NCI-H748 treated with DMSO at 0.1 percent for 48 hours (cell line): ENCODE data around the gene KNG1.
"Not testable (repeated sequence)": the region's sequence is repeated elsewhere in the genome, so short reads cannot be mapped to it uniquely, and the experiment has no call there.

ENCODE experiments used
- DNase-seq: peaks from one replicate; lab custom pipeline; 2025; lab: John Stamatoyannopoulos, UW

The KNG1 gene

DNA sequence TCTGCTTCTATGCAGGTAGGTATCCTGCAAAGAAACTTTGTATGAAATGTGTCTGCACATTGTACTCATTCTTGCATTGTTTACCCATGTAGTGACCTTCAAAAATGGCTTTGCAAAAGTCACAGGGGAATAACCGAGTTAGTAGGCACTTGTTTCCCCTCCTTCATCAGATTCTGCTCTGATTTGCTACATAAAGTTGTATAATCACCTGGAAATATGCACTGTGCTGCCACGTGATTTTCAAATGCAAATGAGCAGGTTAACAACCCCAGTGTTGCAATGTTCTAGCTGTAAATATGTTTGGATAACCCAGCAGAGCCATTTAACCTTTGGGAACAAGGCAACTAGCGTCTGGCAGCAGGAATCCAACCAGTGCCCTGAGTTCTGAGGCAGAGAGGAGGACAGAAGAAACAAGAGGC lies at the start of gene KNG1:
KNG1 (plus strand) TSS at position 321 of the 419 bp plus-strand sequence. CDS start 184 bp downstream, outside the sequence.
- no peak for DNase-seq

DNA sequence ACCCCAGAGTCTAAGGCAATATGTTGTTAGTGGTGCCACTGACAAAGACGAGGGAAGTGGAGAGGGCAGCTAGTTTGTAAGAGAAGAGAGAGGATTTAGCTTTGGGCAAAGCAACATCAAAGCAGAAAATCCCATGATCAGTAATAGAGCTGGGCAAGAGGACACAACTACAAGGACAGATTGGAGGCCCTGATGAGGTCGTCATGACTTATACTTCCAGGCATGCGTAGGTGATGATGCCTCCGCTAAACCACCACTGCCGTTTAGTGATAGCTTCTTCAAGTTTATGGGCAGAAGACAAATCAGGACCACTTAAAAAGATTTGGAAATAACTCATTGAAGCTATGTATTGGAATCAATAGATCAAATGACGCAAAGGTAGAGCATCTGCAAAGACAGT lies 48.7 kb upstream of the KNG1 start:
- DNase-seq, result no peak

DNA sequence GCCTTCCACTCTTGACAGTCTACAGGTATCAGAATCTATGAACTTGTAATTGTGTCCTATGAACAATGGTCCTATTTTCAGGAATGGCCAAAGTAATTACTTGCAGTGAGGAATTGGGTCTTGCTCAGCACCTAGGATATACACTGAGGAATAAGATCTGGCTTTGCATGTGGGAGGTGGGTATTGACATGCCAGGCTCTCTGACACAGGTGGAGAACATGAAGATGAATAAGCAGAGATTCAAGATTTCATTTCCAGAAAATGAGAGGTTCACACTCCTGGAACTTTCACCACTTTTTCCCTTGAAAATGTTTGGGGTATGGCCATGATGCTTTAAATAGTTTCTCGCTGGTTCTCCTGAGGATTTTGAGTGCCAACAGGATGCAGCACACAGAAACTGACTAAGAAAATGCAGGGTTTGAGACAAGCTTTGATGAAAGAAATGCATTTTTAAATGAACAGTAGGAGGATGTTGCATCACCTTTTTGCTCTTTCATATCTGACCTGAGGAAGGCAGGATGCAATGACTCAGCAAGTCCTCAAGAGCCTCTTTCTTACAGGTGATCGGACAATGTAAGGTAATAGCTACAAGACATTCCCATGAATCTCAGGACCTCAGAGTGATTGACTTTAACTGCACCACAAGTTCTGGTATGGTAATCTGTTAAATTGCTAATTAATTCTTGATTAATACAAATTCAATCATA lies 47.6 kb upstream of the KNG1 start:
- DNase-seq, result no peak

DNA sequence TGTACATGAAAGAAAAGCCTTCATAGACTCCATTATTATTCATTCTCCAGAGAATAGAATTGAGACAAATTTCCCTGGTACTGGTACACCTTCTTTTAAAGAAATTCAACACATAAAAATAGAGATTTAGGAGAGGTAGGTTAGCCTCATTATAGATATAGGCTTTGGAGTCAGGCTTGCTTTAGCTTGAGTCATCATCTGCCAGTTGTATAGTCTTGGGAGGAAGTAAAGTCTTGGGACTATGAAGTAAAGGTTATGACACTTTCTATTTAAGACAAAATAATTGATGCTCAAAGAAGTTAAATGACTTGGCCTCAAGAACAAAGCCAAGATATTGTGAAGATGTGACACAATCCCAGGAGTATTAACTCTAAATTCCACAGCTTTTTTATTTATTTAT lies 47.0 kb upstream of the KNG1 start:
- no peak for DNase-seq

DNA sequence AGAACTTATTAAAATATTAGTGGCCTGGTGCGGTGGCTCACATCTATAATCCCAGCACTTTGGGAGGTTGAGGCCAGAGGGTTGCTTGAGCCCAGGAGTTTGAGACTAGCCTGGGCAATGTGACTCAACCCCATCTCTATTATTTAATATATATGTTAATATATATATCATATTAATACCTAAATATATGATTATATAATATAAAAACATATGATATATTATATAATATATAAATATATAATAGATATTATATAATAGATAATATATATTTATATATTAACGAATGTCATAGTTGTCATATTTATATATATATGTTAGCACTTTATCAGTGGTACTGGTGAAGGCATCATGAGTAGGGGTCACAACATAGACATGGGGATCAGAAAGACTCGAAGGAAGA lies 46.1 kb upstream of the KNG1 start:
- no peak for DNase-seq

DNA sequence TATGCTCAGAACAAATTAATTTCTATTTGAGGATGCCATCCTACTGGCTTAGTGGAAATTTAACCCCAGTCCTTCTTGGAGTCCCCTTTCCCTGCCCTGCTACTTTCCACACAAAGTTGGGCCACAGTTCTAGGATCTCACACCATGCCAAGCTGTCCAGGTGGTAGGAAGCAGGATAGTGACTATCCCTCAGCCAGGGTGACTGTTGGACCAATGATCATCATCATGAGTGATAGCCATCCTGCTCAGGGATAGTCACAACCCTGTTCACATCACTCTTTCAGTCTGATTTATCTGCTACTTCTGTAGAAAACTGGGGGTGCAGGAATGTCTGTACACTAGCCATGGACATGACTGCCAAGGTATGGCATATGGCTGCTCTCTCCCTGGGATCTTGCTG lies 38.6 kb upstream of the KNG1 start:
- no peak for DNase-seq

DNA sequence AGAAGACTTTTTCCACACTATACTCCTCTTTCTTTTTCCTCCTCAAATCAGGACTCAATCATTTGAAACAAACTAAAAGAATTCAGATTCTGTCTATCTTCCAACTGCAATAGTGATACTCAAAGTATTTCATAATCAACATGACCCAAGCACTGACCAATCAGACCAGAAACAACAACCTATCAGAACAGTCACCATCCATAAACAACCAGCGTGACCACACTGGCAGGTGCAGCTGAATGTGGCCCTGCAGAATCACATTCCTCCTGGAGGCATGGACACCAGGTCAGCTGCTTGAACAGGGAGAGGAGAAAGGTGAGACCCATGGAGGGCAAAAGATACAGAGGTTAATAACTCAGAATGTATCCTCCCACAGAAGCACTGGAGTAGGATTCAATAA lies 38.0 kb upstream of the KNG1 start:
- DNase-seq, result no peak

DNA sequence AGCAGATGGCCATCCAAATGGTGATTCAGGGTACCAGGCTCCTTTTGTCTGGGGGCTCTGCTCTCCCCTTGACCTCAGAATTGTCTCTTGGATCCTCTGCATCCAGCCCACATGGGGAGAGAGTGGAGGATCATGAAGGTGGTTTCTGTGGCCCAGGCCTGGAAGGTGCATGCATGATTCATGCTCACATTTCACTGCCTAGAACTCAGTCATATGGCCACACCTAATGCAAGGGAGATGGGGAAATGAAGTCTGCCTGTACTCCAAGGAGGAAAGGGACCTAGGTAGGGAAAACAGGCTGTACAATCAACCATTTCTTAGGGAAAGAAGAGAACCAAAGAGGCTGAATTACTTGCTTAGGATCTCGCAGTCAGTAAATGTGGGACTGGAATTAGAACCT lies 36.3 kb upstream of the KNG1 start:
- DNase-seq, result no peak

DNA sequence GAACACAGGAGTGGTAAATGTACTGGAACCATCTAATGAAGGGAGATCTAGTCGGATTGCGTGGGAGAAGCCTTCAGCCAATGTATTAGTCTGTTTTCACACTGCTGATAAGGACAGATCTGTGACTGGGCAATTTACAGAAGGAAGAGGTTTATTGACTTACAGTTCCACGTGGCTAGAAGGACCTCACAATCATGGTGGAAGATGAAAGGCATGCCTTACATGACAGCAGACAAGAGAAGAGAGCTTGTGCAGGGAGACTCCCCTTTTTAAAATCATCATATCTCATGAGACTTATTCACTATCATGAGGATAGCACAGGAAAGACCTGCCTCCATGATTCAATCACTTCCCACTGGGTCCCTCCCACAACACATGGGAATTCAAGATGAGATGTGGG lies 34.3 kb upstream of the KNG1 start:
- DNase-seq, result no peak

DNA sequence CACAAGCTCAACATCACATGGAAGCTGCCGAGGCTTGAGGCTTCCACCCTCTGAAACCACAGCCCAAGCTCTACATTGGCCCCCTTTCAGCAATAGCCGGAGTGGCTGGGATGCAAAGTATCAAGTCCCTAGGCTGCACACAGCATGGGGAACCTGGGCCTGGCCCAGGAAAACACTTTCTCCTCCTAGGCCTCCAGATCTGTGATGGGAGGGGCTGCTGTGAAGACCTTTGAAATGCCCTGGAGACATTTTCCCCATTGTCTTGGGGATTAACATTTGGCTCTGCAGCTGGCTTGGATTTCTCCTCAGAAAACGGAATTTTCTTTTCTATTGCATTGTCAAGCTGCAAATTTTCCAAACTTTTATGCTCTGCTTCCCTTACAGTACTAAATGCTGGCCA lies 33.2 kb upstream of the KNG1 start:
- DNase-seq, result no peak

DNA sequence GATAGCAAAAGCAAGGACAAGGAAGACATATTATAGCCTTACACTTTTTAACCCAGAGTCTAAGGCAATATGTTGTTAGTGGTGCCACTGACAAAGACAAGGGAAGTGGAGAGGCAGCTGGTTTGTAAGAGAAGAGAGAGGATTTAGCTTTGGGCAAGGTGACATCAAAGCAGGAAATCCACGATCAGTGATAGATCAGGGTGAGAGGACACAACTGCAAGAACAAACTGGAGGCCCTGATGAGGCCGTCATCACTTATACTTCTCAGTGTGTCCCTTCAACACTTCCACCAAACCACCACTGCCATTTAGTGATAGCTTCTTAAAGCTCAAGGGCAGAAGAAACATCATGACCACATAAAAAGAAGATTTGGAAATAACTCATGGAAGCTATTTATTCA lies 30.7 kb upstream of the KNG1 start:
- not testable (repeated sequence) for DNase-seq

DNA sequence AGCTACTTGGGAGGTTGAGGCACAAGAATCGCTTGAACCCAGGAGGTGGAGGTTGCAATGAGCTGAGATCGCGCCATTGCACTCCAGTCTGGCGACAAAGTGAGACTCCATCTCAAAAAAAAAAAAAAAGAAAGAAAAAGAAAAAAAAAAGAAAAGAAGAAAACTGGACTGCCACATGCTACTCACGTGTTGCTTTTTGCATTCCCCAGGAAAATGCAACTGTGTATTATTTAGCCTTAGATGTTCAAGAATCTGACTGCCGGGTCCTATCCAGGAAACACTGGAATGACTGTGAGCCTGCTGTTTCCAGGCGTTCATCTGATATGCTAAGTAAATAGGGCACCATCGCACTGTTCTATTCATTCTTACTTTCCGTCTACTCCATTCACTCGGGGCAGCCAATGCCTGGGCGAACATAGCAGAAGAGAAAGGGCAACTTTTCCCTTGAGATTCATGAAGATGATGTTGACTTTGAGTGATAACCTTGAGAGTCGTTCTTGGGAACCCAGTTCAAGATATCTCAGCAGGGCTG lies 30.0 kb upstream of the KNG1 start:
- DNase-seq, result no peak

DNA sequence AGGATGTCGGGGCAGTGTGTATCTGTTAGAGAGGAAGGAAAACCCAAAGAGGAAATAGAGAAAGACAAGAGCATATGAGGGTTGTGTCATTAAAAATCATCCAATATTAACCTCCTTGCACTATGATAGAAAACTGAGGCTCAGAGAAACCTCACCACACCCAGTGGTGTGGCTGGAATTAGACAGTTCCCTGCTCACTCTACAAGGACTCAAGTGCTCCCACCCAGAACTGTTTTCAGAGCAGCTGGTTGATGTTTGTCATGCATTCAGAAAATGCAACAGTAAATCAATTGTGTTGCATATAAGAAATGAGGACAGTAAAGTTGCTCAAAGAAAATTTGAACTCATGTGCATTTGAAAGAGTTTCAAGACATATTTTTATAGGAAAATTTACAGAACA lies 26.9 kb upstream of the KNG1 start:
- not testable (repeated sequence) for DNase-seq

DNA sequence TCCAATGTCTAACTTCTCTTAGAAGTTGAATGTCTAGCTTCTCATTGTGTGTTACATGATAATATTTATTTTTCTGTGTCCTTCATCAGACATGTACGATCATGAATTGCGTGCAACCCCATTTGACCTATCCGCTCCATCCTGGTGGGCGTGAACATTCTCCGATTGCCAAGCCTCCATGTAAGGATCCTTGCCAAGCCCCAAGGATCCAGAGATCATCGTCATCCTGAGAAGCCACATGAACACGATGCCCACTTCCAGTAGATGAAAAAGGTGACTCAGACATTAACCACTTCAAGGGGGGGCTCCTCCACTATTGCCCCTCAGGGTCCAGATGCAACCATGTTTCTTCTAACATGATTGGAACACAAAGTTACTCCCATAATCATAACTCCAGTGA lies 25.5 kb upstream of the KNG1 start:
- no peak for DNase-seq

DNA sequence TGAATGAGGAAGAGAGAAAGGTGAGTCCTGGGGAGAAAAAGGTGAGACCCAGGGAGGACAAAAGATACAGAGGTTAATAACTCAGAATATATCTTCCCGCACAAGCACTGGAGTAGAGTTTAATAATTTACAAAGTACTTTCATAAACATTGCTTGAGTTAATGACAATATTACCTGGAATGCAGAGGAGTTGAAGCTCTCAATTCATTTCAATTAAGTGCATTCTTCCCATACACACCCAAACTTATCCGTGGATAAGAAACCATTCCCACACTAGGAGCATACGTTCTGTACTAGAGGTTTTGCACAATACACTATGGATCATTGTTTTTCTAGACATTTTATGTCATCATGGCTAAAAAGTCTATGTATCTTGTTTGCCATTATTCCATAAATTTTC lies 23.3 kb upstream of the KNG1 start:
- no peak for DNase-seq

DNA sequence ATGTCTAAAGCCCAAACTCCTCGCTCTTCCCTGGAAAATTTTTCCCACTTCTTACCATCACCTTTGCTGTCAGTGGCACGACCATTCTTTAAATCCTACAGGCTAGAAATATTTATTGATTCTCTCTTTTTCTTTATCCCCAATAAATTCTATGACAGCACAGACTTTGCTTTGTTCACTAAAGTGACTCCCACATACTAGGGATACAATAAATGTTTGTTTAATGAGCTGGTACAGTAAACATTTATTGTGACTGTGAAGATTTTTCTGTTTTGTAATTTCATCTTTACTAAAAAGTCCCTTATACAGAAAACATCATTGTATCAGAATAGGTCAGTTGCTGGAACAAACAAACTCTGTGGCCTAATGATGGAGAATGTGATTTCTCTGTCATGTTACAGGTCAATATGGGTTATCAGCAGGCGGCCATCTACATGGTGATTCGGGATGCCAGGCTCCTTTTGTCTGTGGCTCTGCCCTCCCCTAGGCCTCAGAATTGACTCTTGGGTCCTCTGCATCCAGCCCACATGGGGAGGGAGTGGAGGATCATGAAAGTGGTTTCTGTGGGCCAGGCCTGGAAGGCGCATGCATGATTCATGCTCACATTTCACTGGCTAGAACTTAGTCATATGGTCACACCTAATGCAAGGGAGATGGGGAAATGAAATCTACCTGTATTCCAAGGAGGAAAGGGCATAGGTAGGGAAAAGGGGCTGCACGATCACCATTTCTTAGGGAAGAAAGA lies 22.7 kb upstream of the KNG1 start:
- DNase-seq, result no peak

DNA sequence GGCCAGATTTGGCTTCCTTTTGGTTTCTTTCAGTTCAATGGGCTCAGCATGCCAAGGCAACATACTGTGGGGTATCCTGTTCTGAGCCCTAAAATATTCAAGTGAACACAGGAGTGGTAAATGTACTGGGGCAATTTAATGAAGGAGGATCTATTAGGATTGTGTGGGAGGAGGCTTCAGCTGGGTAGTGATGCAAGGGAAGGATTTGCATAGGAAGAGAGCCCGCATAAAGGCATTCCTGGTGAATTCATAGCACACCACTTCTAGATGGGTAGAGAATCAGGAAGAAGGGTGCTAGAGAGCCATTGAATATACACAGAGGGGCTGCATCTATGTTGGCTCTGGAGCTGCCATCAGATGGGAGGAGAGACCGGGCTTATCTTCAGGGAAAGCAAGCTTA lies 20.6 kb upstream of the KNG1 start:
- DNase-seq, result no peak

DNA sequence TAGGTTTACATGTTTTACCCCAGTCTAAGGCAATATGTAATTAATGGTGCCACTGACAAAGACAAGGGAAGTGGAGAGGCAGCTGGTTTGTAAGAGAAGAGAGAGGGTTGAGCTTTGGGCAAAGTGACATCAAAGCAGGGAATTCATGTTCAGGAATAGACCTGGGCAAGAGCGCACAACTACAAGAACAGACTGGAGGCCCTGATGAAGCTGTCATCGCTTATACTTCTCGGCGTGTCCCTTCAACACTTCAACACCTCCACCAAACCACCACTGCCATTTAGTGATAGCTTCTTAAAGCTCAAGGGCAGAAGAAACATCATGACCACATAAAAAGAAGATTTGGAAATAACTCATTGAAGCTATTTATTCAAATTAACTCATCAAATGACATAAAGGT lies 19.6 kb upstream of the KNG1 start:
- no peak for DNase-seq

DNA sequence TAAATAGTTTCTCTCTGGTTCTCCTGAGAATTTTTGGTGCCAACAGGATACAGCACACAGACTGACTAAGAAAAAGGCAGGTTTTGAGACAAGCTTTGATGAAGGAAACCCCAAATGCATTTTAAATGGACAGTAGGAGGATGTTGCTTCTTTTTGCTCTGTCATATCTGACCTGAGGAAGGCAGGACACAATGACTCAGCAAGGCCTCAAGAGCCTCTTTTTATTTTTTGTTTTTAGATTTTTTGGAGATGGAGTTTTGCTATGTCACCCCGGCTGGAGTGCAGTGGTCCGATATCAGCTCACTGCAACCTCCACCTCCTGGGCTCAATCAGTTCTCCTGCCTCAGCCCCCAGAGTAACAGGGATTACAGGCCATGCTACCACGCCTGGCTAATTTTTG lies 16.9 kb upstream of the KNG1 start:
- DNase-seq, result no peak

DNA sequence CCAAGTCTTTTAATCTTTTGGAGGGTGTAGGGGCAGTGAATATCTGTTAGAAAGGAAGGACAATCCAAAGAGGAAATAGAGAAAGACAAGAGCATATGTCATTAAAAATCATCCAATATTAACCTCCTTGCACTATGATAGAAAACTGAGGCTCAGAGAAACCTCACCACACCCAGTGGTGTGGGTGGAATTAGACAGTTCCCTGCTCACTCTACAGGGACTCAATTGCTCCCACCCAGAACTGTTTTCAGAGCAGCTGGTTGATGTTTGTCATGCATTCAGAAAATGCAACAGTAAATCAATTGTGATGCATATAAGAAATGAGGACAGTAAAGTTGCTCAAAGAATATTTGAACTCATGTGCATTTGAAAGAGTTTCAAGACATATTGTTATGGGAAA lies 14.7 kb upstream of the KNG1 start:
- DNase-seq, result not testable (repeated sequence)

DNA sequence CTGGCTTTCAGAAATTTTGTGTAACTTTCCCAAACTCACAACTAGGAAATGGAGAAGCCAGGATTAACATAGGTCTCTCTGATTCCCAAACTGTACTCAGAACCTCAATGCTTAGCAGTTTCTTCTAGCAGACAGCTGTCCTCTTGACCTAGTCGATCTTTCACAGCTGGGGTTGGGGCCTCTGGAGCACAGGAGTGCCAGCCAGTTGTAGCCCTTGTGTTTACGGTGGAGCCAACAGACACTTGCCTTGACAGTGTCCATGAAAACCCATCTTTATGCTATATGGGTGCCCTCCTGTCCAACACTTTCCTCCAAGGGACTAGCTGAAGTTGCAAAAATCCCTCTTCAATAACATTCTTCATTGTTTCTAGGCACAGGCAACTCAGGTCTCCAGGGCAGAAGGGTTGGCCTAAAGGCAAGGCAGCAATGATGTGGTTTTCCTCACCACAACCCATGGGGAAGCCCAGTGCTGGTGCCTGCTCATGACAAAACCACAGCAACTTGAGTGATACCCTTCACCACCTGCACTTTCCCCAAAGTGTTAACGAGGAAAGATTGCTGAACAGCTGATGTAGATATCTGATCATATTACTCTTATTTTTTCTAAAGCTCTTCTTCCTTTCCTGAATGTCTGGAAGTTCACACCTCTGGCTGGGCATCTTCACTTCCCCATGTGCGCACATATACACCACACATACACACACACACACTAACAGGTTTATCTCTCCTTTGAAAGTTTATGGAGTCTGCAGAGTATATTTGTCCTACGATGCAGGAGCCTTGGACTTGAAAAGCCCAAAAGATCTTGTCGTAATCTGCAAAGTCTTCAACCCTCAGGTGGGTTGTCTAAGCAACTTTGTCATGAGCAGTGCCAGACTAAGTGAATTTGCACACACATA lies 11.0 kb upstream of the KNG1 start:
- DNase-seq, result no peak

DNA sequence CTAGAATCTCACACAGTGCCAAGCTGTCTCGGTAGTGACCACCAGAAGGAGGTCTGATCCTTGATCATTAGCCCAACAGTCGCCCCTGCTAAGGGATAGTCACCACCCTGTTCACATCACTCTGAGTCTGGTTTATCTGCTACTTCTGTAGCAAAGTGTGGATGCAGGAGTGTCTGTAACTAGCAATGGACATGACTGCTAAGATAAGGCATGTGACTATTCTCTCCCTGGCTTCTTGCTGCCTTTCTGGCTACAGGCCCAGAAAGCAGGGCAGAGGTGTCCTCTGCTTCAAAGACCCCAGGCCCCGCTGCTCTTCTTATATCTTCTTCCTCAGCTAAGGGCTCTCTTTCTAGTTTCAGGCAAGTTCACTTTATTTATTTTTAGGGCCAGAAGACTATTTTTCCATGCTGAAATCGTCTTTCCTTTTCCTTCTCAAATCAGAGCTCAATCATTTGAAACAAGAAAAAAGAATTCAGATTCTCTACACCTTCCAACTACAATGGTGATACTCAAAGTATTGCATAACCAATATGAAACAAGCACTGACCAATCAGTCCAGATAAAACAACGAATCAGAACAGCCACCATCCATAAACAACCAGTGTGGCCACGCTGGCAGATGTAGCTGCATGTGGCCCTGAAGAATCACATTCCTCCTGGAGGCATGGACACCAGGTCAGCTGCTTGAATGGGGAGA lies 8.0 kb upstream of the KNG1 start:
- no peak for DNase-seq
